NB4 (cell line): ENCODE data around the gene MYO7B.

ENCODE experiments used
- DNase-seq: peaks from one replicate; pipeline ENCODE4 v3.0.0; 2010; ENCODE audit warnings: low read depth
- H3K4me3 ChIP-seq: one replicate; pipeline ENCODE4 v1.5.1; 2011; ENCODE audit warnings: mild to moderate bottlenecking, low read depth, low read length, moderate library complexity
- MYC ChIP-seq: IDR thresholded peaks from 2 replicates; pipeline ENCODE4 v1.6.1; 2011; ENCODE audit warnings: low read depth, low read length
- POLR2A ChIP-seq: IDR thresholded peaks from 2 replicates; pipeline ENCODE4 v1.6.1; 2011; ENCODE audit warnings: mild to moderate bottlenecking; ENCODE audit not compliant: insufficient read length; ENCODE audit errors: extremely low read depth
- TF ChIP-seq, protein P1 (sequence below): IDR thresholded peaks from one replicate; pipeline ENCODE4 v1.5.1; 2012; ENCODE audit warnings: low read depth, low read length
- TF ChIP-seq, protein P2 (sequence below): IDR thresholded peaks from 2 replicates; pipeline ENCODE4 v1.6.1; 2011; ENCODE audit warnings: low read depth, low read length

The MYO7B gene

DNA sequence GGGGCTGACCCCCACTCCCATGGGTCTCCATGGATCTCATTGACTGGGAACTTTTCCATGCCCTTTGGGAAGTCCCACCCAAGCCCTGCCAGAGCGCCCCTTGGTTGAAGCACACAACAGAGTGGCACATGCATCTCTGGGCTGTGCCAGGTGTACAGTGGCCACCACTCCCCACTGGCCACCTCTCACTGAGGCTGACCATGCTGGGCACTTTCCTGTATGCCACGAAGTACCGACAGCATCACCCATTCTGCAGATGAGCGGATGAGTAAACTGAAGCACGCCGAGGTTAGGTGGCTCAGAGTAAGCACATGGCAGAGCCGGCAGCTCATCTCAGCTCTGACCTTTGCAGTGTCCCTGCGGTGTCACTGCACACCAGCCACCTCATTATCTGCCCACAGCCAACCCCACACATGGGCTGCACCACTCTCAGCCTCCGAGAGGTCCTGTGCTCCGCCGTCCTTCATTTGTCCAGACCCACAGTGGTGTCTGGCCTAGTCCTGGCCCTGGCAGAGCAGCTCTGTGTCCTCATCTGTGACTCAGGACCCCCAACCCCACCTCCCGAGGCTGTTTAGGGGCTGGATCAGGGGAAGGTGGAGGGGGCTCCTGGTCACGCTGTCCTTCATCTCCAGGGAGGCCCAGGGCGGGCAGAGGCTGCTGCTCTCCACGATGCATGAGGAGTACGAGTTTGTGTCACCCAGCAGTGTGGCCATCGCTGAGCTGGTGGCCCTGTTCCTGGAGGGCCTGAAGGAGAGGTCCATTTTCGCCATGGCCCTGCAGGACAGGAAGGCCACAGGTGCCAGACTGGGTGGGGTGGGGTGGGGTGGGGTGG lies 92.5 kb downstream of the MYO7B start:
- no peak overlapping the region for H3K4me3 ChIP-seq
- DNase-seq, result no peak
- TF ChIP-seq, protein P1, sequence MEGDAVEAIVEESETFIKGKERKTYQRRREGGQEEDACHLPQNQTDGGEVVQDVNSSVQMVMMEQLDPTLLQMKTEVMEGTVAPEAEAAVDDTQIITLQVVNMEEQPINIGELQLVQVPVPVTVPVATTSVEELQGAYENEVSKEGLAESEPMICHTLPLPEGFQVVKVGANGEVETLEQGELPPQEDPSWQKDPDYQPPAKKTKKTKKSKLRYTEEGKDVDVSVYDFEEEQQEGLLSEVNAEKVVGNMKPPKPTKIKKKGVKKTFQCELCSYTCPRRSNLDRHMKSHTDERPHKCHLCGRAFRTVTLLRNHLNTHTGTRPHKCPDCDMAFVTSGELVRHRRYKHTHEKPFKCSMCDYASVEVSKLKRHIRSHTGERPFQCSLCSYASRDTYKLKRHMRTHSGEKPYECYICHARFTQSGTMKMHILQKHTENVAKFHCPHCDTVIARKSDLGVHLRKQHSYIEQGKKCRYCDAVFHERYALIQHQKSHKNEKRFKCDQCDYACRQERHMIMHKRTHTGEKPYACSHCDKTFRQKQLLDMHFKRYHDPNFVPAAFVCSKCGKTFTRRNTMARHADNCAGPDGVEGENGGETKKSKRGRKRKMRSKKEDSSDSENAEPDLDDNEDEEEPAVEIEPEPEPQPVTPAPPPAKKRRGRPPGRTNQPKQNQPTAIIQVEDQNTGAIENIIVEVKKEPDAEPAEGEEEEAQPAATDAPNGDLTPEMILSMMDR, result no peak
- TF ChIP-seq, protein P2, sequence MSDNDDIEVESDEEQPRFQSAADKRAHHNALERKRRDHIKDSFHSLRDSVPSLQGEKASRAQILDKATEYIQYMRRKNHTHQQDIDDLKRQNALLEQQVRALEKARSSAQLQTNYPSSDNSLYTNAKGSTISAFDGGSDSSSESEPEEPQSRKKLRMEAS, result no peak
- no peak for TF ChIP-seq MYC
- TF ChIP-seq POLR2A, result no peak

DNA sequence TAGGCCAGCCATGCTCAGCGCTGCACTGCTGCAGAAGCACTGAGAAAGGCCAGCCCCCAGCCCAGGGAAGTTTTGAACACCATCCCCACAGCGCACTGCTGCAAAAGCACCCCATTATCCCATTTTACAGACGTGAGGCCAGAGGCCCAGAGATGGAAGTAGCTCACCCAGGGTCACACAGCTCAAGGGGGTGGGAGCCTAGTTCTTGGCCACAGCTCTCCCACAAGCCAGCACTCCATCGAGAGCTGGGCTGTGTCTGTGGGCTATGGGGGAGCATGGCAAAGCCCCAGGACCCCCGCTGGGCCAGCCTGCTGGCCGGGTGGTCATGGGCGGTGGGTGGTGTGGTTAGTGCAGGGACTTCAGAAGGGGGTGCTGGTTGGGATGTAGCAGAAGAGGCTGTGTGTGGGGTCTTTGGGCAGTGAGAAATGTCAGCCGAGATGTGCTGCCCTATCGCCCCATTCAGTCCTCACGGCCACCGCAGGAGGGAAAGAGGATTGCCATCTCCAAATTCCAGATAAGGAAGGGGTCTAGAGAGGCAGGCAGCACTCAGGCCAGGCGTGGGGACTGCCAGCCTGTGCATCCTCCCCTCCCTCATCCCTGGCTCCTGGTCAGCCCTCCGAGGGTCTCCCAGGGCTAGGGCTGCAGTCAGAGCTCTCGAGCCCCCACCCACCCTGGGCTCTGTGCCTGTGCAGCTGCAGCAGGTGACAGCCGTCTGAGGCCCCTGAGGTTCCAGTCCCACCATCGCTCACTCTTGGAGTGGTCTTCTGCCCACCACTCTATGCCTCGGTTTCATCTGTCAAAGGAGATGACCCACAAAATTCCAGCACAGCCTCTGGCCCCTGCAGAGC lies 93.5 kb downstream of the MYO7B start:
- no peak for DNase-seq
- H3K4me3 ChIP-seq, result no peak overlapping the region
- TF ChIP-seq, protein P2, result no peak
- no peak for TF ChIP-seq MYC

DNA sequence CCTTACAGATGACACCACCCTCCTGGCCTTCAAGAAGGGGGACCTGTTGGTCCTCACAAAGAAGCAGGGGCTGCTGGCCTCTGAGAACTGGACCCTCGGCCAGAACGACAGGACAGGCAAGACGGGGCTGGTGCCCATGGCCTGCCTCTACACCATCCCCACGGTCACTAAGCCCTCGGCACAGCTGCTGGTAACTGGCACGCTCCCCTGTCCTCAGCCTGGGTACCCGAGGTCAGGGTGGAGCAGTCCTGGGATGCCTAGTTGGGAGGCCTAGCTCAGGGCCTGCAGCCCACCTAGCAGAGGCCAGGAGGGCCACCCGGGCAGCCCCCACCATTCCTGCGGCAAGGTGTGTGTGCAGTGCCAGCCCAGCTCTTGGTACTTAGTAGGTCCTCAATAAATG lies 94.2 kb downstream of the MYO7B start:
- TF ChIP-seq MYC (no peak), POLR2A (no peak)
- TF ChIP-seq, protein P2, result no peak
- TF ChIP-seq, protein P1, result no peak
- H3K4me3 ChIP-seq, result no peak overlapping the region
- DNase-seq, result no peak

DNA sequence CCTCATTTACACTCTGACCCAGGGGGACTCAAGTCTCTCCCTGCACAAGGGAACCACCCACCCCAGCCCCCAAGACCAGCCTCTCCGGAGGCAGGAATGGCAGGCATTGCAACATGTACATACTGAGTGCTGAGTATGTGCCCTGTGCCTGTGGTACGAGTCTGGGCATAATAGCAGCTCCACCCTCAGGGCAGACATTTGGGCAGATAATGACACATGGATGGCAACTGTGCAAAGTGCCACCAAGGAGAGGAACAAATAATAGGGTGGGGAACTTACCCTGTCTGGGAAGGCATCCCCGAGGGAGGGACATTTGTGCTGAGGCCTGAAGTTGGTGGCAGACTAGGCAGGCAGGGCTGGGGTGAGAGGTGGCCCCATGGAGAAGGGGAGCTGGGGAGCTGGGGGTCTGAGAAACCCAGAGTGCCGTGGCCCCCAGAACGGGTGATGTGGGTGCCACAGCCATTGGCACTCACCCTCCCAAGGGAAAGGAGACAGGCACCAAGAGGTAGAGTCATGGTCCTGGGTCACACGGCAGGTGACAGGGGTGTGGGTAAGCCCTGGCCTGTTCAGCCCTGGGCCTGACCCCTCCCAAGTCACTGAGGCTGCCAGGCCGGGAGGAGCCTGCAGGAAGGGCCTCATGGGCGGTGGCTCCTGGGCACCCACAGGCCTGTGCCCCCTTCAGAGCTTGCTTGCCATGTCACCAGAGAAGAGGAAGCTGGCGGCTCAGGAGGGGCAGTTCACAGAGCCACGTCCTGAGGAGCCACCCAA lies 94.8 kb downstream of the MYO7B start:
- no peak overlapping the region for H3K4me3 ChIP-seq
- TF ChIP-seq POLR2A, result no peak
- TF ChIP-seq MYC, result no peak
- TF ChIP-seq, protein P2, result no peak
- TF ChIP-seq, protein P1, result no peak
- DNase-seq, result no peak

DNA sequence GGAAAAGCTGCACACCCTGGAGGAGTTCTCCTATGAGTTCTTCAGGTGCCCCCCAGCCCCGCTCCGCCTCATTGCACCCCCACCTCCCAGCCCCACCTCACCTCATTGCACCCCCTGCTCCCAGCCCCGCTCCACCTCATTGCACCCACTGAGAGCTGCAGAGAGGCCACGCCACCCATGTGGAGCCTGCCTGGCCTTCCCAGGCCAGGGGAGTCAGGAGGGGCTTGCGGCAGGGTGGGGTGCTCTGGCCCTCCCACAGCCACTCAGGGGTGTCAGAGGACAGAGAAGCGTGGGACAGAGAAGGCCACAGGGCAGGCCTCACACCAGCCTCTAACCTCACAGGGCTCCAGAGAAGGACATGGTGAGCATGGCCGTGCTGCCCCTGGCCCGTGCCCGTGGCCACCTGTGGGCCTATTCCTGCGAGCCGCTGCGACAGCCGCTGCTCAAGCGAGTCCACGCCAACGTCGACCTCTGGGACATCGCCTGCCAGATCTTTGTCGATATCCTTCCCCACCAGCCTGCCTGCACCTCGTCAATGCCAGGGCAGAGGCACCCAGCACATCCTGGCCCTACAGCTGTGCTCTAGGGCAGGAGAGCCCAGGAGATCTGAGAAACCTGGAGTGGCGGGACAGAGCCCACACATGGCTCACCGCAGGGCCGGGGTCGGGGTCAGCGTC lies 95.5 kb downstream of the MYO7B start:
- no peak for DNase-seq
- TF ChIP-seq MYC (no peak), POLR2A (no peak)
- TF ChIP-seq, protein P1, result no peak
- TF ChIP-seq, protein P2, result no peak
- H3K4me3 ChIP-seq, result no peak overlapping the region
